ENCODE data around the gene DAP3.
A peak's percentile ranks its signal among the peaks of the same experiment; 100 is the strongest.
"Not testable (repeated sequence)": the region's sequence is repeated elsewhere in the genome, so short reads cannot be mapped to it uniquely, and the experiment has no call there.

DAP3 gene

DNA sequence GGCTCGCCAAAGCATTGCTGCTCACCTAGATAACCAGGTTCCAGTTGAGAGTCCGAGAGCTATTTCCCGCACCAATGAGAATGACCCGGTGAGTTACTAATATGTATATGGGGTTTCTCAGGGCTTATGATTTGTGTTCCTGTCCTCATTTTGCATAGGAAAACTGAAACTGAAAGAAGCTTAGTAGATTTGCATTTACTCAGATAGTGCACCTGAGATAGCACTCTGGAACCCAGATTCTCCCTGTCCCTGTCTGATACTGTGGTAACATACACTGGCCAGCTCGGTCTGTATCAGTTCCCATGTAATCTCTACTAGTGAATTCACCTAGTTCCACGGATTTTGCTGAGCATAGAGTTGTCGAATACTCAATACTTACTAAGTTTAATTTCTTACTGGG is 28.1 kb downstream of the DAP3 start:
- no peak for DNase-seq

DNA sequence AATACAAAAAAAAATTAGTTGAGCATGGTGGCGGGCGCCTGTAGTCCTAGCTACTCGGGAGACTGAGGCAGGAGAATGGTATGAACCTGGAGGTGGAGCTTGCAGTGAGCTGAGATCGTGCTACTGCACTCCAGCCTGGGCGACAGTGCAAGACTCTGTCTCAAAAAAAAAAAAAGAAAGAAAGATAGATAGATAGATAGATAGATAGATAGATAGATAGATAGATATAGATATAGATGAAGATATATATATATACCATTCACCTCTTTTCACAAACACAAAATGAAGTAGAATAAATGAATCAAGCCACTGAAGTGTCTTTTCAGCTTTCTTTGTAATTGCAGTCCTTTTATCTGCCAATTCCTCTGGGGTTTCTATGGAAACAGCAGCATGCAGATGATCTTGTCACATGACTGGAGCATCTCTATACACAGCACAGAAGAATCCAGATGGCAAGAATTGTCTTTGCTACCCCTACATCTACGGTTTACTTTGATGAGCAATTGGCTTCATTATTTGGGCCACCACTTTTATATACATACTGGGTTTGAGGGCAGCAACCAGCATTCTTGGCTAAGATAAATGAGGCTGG is 29.7 kb downstream of the DAP3 start:
- DNase-seq = peak in 10 of 56 donors; percentile 1 to 26 (median 7)

DNA sequence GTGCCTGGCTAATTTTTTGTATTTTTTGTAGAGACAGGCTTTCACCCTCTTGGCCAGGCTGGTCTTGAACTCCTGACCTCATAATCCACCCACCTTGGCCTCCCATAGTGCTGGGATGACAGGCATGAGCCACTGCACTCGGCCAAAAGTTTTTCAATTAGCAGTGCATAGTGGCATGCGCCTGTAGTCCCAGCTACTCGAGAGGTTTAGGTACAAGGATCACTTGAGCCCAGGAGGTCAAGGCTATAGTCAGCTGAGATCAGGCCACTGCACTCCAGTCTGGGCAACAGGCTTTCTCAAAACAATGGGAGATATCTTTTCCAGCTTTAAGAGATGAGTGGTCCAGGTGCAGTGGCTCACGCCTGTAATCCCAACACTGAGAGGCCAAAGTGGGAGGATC is 30.8 kb downstream of the DAP3 start:
- DNase-seq = no peak

DNA sequence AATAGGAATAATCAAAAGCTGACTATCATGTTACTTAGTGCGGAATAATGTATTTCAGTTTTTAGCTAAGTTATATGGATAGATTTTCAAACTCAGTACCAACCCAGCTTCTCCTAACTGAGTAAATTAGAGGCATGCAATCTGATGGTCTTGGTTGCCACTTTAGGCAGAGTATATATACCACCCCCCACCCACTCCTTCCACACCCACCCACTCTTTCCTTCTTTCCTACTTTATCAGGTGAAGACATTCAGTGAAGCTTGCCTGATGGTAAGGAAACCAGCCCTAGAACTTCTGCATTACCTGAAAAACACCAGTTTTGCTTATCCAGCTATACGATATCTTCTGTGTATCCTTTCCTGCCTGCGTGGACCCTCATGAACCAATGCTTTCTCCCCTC is 36.3 kb downstream of the DAP3 start:
- no peak for DNase-seq

DNA sequence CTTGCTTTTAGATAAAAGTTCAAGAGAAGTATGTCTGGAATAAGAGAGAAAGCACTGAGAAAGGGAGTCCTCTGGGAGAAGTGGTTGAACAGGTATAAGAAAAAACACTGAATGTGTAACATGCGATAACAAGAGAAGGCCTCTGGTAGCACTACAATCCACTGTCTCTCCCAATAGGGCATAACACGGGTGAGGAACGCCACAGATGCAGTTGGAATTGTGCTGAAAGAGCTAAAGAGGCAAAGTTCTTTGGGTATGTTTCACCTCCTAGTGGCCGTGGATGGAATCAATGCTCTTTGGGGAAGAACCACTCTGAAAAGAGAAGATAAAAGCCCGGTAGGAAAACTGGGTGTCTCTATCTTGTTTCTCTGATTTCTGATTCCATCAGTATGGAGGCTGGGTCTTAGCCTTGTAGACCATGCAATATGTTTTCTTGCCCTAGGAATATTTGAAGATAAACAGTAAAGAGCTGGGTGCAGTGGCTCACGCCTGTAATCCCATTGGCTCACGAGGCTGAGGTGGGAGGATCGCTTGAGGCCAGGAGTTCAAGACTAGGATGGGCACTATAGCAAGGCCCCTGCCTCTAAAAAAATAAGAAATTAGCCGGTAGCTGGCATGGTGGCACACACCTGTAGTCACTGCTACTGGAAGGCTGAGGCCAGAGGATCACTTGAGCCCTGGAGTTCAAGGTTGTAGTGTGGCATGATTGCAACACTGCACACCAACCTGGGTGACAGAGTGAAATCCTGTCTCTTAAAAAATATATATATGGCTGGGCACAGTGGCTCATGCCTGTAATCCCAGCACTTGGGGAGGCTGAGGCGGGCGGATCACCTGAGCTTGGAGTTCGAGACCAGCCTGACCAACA is 40.4 kb downstream of the DAP3 start:
- DNase-seq = peak in 49 of 56 donors; percentile 1 to 83 (median 38)

DNA sequence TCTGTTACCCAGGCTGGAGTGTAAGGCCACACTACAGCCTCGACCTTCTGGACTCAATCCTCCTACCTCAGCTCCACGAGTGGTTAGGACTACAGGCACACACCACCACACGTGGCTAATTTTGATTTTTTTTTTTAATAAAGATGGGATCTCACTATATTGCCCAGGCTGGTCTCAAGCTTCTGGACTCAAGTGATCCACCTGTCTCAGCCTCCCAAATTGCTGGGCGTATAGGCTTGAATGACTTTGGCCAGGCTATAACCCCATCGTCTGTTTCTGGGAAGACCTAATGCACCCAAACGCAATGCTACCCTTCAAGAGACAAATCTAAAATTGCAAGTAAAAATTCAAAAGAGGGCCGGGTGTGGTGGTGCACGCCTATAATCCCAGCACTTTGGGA is 52.1 kb downstream of the DAP3 start:
- DNase-seq = no peak

DNA sequence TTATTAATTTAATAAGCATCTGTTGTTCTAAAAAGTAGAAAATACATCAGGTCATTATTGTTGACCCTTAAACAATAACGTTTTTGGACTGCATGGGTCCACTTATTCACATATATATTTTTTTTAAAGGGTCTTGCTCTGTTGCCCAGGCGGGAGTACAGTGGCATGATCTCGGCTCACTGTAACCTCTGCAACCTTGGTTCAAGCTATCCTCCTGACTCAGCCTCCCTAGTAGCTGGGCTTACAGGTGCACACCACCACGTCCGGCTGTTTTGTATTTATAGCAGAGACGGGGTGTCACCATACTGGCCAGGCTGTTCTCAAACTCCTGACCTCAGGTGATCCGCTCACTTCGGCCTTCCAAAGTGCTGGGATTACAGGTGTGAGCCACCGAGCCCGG is 53.0 kb downstream of the DAP3 start:
- no peak for DNase-seq

DNA sequence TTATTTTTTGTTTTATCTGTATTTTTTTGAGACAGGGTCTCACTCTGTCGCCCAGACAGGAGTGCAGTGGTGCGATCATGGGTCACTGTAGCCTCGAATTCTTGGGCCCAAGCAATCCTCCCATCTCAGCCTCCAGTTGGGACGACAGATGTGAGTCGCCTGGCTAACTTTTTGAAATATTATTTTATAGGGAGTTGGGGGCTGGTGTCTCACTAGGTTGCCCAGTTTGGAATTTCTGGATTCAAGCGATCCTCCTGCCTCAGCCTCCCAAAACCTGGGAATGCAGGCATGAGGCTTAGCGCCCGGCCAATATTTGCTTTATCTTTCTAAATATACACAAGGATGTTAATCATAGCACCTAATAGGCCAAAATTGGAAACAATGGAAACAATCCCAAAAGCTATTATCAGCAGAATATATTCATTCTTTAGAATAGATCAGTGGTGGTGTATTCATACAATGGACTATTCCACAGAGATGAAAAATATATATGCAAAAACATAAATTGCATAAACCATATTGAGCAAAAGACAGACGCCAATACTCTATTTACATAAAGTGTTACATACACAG is 55.9 kb downstream of the DAP3 start:
- no peak for DNase-seq

DNA sequence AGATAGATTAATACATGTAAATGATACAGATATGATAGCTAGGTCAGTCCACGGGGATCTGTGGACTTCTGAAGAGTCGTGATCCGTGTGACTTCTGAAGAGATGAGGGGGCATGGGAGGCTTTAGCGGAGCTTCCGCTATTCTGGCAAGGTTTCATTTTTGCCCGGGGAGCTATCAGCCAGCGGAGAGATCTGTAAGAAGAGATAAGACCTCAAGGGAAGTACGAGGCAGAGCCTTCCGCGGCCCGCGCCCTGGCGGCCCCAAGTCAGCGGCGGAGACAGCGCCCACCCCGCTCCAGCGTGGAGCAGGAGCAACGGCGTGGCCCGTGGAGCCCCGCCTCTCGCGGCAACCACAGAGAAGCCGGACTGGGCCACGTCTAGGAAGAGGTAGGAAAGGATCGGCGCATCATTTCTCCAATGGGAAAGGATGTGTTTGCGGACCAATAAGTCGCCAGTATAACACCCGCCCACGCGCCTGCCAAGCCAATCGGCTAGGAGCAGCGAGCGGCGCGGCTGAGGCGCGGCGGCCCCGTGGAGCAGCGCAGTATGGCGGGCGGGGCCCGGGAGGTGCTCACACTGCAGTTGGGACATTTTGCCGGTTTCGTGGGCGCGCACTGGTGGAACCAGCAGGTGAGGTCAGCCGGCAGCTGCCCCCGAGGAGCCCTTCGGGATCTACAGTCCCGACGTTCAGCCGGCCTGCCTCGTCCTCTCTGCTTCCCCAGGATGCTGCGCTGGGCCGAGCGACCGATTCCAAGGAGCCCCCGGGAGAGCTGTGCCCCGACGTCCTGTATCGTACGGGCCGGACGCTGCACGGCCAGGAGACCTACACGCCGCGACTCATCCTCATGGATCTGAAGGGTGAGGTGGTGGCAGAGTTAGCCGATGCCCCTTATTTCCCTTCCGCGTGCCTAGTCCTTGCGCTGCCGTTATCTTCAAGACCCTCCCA is 56.7 kb downstream of the DAP3 start:
- DNase-seq = peak; percentile 24 to 98 (median 90)

DNA sequence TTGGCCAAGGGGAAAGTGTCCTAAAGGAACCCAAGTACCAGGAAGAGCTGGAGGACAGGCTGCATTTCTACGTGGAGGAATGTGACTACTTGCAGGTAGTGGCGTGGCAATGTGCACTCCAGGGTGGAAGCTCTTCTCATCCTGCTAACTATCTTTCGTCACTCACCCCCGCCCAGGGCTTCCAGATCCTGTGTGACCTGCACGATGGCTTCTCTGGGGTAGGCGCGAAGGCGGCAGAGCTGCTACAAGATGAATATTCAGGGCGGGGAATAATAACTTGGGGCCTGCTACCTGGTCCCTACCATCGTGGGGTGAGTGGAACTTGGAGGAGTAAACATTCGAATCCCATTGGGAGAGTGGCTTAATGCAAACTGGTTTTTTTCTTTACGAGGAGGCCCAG is 58.7 kb downstream of the DAP3 start:
- not testable (repeated sequence) for DNase-seq

DNA sequence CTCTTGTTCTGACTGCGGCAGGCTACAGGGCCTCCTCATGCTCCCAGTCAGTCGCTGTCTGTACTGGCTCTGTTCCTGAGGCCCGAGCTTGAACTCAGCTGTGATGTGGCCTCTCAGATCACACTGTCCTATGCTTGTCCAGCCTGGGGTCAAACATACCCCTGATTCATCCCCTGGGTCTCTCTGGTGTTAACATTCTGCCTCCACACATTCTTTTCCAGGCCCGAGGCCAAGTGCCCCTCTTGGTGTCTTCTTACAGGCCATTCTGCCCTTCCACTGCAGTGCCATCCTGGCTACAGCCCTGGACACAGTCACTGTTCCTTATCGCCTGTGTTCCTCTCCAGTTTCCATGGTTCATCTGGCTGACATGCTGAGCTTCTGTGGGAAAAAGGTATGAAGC is 59.2 kb downstream of the DAP3 start:
- DNase-seq = not testable (repeated sequence)

DNA sequence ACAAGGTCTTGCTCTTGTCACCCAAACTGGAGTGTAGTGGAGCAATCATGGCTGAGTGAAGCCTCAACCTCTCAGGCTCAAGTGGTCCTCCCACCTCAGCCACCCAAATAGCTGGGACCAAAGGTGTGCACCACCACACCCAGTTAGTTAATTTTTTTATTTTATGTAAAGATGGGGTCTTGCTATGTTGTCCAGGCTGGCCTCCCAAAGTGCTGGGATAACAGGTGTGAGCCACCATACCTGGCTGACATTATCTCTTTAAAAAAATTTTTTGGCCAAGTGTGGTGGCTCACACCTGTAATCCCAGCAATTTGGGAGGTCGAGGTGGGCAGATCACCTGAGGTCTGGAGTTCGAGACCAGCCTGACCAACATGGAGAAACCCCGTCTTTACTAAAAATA is 70.1 kb downstream of the DAP3 start:
- DNase-seq = not testable (repeated sequence)

DNA sequence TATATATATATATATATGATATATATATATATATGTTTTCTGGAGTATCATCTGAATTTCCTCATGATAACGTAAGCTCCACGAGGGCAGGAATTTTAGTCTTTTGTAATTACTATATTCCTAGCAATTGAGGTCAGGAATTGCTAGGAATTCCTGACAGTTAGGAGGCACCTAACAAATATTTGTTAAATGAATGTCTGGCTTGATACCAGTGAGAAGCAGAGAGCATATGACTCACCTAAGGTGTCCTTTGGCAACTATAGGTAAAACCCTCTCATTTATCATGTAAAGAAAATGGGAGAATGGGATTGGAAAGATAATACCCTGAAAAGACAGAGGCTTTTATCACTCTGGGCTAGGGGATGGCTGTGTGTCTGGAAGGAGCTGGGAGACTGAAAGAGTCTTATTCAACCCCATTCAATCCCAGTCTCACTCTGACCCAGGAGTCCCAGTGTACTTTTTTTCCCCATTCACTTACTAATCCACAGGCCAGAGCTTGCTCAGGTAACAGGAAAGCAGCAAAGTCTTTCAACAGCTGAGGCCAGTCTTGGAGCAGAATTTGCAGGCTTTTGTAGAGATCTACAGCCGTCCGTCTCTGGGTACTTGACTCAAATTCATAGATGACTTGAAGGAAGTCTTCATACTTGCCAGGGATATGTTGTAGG is 71.2 kb downstream of the DAP3 start:
- DNase-seq = no peak

DNA sequence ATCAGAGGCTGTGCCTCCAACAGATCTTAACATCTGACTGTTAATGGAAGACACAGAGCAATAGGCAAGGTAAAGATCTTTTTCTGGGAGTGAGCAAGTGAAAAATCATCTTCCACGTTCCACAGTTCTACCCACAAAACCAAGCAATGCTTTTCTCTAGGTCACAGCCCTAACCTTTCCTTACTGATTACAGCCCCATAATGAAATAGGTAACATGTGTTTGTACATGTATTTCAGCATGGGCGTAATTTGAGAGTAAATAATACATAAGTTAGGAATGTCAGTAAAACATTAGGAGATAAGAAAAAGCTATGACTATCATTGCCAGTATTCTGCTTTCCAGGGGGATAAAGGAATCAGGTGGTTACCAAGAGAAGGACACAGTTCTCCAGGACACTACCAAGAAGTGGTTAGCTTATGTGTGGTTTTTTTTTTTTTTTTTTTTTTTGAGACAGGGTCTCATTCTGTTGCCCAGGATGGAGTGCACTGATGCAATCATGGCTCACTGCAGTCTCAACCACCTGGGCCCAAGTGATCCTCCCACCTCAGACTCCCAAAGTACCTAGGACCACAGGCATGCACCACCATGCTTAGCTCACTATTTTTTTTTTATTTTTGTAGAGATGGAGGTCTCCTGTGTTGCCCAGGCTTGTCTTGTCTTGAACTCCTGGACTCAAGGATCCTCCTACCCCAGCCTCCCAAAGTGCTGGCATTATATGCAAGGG is 72.0 kb downstream of the DAP3 start:
- DNase-seq = no peak

DNA sequence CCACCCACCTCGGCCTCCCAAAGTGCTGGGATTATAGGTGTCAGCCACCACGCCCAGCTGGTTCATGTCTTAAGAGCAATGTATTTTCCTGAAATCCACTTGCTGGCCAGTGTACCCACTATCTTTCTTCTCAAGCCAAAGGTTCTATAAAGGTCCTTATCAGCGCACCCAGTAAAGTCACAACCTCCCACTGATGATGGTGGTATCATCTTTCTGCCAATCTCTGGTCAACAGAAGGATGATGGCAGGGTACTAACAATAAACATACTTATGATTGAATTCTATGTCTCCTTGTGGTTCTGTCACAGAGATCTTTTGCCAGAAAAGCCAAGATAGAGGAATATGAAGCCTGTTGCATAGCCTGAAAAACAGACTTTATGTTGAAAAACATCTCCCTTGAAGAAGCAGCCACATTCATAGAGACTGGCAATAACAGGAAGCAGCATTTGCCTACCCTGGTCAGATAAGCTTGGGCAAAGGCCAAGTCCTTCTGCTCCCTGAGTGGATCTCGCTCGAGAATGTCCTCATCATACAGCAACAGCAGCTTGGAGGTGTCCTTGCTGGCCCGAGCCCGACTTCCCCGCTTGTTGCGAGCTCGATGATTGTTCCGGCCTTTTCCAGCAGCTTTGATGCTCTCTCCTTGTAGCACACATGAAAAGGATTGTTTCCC is 73.0 kb downstream of the DAP3 start:
- DNase-seq = no peak

DNA sequence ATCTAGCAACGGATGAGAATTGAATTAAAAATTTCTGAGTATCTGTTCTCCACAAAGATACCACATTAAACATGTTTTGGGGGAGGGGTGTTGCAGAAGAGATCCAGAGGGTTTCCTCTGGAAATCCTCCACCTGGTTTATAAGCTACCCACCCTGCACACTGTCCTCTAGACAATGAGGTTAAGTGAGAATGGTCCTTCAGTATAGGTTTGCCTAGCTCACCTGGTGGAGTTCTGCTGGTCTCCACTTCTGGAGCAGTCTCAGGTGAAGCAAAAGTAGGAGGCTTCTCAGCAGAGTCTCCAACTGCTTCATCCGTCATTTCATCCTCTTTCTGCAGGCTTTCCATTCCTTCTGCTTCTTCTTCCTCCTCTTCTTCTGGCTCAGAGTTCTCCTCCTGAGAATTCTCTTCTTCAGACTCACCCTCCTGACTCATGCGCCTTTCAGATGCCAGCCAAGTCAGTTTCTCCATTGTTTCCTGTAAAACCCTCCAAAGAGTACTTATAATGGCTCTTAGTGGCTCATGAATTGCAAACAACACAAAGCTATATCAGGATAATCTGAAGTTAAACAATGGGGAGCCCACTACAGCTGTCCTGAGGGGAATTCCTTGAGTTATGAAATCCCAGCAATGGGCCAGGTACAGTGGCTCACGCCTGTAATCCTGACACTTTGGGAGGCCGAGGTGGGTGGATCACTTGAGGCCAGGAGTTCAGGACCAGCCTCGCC is 74.4 kb downstream of the DAP3 start:
- DNase-seq = peak in 28 of 56 donors; percentile 0 to 59 (median 8)

DNA sequence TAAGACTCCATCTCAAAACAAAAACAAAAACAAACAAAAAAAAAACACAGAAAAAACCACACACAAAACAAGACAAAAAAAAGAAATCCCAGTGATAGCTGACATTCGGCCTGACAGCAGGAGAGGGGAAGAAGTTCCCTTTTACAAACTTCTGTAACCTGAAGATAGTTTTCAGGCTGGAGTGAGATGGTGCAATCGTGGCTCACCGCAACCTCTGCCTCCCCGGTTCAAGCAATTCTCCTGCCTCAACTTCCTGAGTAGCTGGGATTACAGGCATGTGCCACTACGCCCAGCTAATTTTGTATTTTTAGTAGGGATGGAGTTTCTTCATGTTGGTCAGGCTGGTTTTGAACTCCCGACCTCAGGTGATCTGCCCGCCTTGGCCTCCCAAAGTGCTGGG is 75.1 kb downstream of the DAP3 start:
- DNase-seq = not testable (repeated sequence)

DNA sequence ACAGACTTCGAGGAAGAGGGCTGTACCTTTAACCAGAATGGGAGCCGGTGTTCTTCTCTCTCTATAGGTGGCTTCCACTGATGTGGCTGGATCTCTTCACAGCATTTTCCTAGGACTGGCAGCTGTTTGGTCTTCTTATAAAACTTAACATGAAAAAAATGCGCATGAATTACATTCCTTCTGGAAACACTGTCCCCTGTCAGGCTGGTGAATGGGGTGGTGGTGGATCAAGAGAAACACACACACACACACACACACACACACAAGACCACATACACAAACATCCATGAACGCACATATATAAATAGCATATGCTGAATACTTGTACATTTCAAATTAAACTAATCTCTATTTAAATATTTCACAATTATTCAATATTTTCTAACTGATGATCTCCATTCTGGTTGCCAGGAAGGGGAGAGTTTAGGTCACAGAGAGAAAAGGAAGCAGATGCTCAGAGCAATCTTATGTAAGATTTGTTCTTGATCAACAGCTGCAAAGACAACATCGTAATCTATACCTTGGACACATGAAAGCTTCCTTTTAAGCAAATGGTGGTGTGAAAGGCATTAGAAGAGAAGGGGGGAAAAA is 78.6 kb downstream of the DAP3 start:
- not testable (repeated sequence) for DNase-seq

DNA sequence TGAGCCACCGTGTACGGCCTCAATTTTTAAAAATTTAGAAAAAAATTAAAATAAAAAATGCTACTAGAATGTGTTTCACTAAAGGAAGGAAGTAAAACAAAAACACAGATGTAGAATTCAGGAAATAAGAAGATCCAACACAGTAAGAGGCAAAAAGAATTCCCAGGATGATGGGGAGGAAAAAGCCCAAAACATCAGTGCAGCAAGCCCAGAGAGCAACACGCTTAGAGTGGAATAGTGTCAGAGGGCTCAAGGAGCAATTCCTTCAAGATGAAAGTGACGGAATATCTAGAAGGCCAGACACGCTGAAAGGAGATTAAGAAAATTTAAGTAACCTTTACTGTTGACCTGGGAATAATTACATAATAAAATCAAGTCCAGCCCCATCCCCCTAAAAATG is 80.4 kb downstream of the DAP3 start:
- no peak for DNase-seq

Data from nucleus accumbens (tissue), 56 donors.